KBM-7 (cell line): ENCODE measurements around the gene ITPKC.
A peak's percentile ranks its signal among the peaks of the same experiment; 100 is the strongest.

Source experiments
- DNase-seq: peaks from one replicate; pipeline ENCODE4 v3.0.0-alpha.2; 2015
- in situ Hi-C: fragments of 300-500 bp; cut with MboI; formaldehyde crosslinking; loops from 2 replicates; pipeline ENCODE4 v1.14.3; 2020; ENCODE audit warnings: low sequenced_read_pairs, low pct_unique_long_range_greater_than_20kb, mixed read lengths

ITPKC gene

DNA sequence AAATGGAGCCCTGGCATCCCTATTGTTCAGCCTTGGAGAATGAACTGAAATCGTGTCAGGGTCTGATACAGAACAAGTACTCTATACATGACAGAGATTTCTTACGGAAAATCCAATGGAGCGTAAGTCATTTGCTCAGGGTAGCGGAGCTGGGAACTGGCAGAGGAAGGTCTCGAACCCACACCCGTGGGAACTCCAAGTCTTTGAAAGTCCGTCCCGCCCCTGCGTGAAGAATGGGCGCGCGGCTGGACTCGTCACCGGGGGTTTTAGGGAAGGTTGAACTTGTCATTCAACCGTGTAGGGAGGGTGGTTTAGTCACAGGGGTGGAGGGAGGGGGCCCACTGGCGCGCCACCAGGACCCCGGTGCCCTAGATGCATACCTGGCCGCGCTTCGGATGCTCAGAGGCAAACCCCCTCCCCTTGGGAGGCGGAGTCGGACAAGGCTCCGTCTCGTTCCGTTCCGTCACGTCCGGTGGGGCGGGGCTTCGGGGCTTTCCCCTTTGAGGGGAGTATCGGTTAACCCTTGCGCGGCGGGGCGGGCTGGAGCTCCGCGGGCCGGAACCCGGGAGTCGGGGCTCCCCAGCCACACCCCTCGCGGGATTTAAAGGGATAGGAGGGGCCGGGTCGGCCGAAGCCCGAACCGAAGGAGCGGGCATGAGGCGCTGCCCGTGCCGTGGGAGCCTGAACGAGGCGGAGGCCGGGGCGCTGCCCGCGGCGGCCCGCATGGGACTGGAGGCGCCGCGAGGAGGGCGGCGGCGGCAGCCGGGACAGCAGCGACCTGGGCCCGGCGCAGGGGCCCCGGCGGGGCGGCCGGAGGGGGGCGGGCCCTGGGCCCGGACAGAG lies at the start of gene ITPKC, which contains the start of gene COQ8B:
Gene ITPKC, plus strand, starts transcription at position 631 of the 843 bp plus-strand sequence. Its CDS starts 24 bp downstream, at position 655.
Gene COQ8B, minus strand, starts transcription at position 405 of the 843 bp plus-strand sequence. CDS start 2,254 bp downstream, outside the sequence.
- DNase-seq: peak; percentile 95
- in situ Hi-C loops: no loop called here

DNA sequence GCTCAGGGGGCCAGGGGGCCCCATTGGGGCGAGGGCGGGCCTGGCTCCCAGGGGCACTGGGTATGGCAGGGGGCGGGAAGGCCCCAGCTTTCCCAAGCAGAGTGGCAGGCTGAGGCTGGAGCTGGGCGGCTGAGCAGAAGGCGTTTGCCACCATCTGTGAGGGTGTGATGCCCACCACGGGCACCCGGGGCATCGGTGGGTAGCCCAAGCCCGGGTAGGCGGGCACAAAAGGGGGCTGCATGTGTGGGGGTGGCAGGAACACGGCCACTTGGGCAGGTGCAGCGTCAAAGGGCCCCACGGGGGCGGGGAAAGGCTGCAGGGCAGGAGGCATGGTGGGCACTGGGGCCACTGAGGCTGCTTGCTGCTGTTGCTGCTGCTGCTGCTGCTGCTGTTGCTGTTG lies 49.3 kb upstream of the ITPKC start:
- DNase-seq: no peak
- in situ Hi-C loops: loop anchor here (25.0 kb wide), 1 partner anchor 245 kb away; no protein-coding TSS in a partner anchor

DNA sequence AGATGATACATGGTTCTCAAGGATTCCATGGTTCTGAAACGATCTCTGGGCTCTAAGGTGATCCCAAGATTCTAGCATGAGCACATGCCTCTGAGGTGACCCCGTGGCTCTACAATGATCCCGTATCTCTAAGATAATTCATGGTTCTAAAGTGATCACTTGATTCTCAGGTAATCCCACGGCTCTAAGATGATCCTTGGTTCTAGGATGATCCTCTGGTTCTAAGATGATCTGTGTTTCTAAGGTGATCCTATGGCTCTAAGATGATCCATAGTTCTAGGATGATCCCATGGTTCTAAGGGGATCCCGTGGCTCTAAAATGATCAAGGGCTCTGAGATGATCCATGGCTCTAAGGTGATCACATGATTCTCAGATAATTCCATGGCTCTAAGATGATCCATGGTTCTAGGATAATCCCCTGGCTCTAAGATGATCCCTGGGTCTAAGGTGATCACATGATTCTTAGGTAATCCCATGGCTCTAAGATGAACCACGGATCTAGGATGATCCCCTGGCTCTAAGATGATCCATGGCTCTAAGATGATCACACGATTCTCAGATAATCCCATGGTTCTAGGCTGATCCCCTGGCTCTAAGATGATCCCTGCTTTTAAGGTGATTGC lies 47.8 kb upstream of the ITPKC start:
- no peak for DNase-seq
- in situ Hi-C loops: loop anchor here (25.0 kb wide), 1 partner anchor 243 kb away; no protein-coding TSS in a partner anchor

DNA sequence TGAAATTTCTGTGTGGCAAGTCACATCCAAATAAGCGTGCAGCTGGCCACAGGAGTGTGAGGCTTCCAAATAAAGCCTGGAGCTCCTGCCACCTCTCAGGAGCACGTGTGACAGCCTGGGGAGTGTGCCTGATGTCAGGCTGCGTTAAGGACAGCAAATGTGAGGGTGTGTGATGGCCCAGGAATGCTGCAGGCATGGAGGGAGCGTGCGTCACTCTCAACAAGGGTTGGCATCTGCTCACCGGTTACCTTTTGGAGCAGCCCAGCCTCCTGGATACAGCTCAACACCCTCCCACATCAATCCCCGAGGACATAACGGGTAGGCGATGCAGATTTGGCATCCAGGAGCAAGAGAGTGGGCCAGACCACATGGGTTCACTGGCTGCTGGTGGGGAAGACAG lies 45.5 kb upstream of the ITPKC start:
- in situ Hi-C loops: loop anchor here (25.0 kb wide), 1 partner anchor 241 kb away; no protein-coding TSS in a partner anchor
- DNase-seq: no peak

DNA sequence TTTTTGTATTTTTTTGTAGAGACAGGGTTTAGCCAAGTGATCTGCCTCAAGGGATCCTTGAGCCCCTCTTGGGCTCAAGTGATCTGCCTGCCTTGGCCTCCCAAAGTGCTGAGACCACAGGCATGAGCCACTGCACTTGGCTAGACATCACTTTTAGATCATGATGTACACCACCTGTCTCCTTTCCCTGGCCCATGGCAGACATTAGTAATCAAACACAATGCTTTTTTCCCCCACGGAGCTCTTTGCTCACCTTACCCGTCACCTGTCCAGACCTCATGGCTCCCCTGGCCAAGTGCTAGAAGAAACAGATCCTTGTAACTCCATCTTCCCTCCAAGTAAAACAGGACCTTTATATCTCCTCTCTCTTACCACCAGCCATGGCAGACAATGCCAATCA lies 44.9 kb upstream of the ITPKC start:
- in situ Hi-C loops: loop anchor here (25.0 kb wide), 1 partner anchor 240 kb away; no protein-coding TSS in a partner anchor
- no peak for DNase-seq

DNA sequence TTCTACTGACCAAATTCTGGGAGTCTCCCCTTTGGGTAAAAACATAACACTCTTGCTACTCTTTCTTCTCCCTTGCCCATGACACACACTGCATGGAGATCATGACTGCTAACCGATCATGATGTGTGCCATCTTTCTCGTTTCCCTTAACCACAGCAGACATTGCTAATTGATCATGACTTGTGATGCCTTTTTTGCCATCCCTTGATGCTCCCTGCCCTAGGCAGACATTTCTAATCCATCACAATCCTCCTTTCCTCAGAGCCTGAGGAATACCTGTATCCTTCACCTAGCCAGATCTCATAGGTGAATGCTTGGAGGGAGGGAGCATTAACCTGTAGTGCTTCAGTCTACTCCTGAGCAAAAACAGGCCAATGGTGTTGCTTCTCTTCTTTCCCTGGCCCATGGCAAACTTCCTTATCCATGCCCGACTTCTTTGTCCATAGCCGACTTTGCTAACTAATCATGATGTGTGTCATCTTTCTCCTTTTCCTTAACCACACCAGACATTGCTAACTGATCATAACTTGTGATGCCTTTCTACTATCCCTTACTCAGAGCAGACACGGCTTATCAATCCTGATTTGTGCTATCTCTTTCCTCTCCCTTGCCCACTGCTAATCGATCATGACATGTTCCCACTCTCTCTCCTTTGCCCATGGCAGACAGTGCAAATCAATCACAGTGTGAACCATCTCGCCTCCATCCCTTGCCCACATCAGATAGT lies 44.2 kb upstream of the ITPKC start:
- in situ Hi-C loops: loop anchor here (25.0 kb wide), 1 partner anchor 240 kb away; no protein-coding TSS in a partner anchor
- no peak for DNase-seq

DNA sequence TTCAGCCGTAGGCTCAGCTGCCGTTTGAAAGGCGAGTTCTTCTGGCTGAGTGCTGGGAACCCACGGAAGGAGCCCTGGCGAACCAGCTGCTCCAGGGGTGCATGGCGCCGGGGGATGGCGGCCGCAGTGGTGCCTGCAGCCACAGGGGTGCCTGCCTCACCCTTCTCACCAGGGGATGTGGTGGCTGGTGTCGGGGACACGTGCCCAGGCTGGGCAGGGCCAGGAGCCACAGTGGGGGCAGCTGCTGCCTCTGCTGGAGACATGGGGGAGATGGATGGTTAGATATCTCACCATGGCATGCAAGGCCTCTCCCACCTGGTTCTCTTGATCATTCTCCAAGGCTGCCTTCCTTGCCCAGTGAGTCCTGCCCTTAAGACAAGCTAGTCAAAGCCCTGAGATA lies 43.5 kb upstream of the ITPKC start:
- in situ Hi-C loops: loop anchor here (25.0 kb wide), 1 partner anchor 239 kb away; no protein-coding TSS in a partner anchor
- DNase-seq: no peak

DNA sequence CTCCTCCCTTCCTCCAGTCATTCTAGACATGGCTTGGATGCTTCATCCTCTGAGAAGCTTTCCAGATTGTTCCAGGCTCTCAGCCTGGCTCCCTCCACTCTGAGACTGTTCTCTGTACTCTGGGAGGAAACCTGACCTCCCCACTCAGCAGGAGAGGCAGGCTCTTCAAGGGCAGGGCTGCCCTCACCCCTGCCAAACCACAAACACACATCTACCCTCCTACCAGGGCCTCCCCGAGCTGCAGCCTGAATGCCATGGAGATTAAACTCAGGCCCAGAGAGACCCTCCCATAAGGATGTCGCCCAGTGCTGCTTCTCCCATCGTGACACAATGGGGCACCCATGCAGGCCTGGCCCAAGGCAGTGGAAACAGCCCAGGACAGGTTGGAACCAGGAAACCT lies 42.6 kb upstream of the ITPKC start:
- in situ Hi-C loops: loop anchor here (25.0 kb wide), 1 partner anchor 238 kb away; no protein-coding TSS in a partner anchor
- no peak for DNase-seq

GRCh38 chr19:40677156-40677555 lies 39.8 kb upstream of the ITPKC start:
- in situ Hi-C loops: loop anchor here (25.0 kb wide), 1 partner anchor 460 kb away; no protein-coding TSS in a partner anchor
- DNase-seq: no peak

DNA sequence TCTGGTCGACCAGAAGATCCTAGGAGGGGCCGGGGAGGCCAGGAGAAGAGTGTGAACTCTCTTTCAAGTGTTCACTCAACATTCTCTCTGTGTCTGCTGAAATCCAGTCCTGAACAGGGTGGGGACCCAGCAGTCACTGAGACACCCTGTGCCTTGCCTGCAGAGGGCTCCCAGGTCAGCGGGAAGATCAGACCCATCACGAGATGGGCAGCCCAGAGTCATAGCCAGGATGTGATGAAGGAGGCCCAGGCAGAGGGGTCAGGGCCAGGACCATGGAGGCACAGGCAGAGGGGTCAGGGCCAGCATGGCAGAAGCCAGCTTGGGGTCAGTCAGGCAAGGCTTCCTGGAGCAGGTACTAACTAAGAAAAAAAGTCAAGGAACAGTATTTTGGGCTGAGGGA lies 35.9 kb upstream of the ITPKC start:
- DNase-seq: no peak
- in situ Hi-C loops: loop anchor here (25.0 kb wide), 1 partner anchor 456 kb away; no protein-coding TSS in a partner anchor

DNA sequence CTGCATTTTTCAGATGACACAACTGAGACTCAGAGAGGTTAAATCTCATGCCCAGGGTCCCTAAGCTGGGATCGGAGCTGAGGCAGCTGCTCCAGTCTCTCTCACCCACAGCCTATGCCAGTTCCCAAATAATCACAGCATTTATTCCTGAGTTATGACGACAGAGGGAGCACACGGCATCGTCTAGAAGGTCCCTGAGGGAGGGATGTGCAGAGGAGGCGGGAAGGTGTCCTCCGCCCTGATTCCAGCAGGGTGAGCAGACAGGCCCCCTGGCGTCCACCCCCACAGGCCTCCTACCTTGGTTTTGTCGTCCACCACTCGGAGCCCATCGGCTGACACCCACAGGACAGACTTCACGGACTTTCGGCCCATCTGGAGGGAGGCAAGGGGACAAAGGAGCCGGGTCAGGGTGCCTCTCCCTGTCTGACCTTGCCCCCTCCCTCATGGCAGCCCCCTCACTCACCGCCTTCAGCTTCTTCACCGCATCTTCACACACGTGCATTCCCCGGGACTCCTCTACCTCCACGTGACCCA lies 34.4 kb upstream of the ITPKC start:
- no peak for DNase-seq
- in situ Hi-C loops: loop anchor here (25.0 kb wide), 1 partner anchor 455 kb away; no protein-coding TSS in a partner anchor

DNA sequence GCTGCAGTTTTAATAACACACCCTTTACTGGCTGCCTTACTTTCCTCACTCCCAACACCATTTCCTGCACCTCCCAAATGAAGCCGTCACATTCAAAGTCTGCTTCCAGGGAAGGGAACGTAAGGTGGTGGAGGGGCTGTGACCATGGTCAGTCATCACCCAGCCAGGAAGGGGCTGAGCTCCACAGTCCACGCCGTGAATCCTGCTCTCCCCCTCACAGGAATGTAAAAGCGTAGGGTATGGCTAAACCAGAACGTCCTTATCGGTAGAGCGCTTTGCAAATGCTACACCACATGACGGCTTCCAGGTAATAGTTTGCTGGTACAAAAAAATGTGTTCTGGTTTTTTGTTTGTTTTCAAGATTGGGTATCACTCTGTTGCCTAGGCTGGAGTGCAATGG lies 33.5 kb upstream of the ITPKC start:
- in situ Hi-C loops: loop anchor here (25.0 kb wide), 1 partner anchor 454 kb away; no protein-coding TSS in a partner anchor
- no peak for DNase-seq

DNA sequence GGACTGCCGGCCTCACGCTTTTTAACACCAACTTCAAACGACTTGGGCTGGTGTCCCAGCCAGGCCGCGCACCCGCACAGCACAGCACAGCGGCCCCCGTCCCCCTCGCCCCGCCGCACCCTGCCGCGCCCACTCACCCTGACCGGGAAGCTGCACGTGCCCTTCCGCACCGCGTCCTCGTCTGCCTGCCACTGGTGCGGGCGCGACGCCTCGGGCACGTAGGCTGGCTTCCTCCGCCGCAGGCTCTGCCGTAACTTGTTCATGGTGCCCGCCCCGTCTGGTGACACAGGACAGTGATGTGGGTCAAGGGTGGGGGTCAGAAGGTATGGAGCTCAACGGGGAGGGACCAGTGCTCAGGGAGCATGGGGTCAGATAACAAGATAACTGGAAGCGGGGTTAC lies 32.6 kb upstream of the ITPKC start:
- in situ Hi-C loops: loop anchor here (25.0 kb wide), 1 partner anchor 453 kb away; no protein-coding TSS in a partner anchor
- no peak for DNase-seq

DNA sequence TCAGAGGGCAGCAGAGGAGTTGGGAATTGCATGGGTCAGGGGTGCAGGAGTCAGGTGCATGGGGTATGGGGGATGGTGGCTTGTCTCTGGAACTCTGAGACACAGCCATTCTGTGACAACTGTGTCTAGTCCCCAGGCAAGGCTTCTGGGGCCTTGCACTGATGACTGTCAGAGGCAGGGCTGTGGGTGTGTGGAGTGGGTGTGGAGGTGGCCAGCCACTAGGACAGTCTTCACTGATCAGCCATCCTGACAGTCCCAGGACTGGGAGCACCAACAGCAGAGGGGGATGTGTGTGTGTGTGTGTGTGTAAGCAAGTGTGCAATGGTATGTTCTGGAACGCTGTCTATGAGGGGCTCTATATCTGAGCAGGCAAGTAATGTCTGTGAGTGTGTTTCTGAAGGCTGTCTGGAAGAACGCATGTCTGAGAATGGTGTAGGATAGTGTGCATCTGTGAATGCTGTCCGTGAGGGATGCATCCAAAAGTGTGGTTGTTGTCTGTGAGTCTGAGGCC lies 31.8 kb upstream of the ITPKC start:
- in situ Hi-C loops: loop anchor here (25.0 kb wide), 1 partner anchor 452 kb away; no protein-coding TSS in a partner anchor
- DNase-seq: no peak

GRCh38 chr19:40685563-40685962 lies 31.3 kb upstream of the ITPKC start:
- in situ Hi-C loops: loop anchor here (25.0 kb wide), 1 partner anchor 452 kb away; no protein-coding TSS in a partner anchor
- DNase-seq: no peak

DNA sequence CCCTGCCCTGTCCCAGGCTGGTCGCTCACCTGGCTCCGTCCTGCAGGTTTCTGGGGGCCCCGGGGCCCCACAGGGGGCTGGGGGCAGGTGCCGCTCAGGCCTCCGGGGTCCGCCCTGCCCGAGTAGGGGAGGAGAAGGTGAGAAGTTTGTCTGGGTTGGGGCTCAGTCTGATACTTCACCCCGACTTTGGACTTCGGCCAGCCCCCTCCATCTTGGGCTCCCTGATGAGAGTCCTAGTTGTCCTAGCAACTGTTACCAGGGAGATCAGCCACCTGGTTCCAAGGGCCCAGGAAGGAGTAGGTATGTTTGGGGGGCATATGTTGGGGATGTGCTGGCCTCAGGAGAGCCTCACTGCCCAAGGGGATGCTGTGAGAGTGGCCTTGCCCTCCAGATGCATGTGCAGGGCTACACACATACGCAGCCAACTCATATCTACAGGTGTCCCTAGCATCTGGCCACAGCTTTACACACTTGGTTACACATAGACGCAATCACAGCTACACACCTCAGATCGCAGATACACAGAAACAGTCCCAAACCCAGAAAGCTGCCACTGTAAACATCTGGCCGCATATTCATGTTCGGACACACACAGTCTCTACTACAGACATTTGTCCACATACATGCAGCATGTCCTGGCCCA lies 29.9 kb upstream of the ITPKC start:
- in situ Hi-C loops: loop anchor here (25.0 kb wide), 1 partner anchor 450 kb away; no protein-coding TSS in a partner anchor
- DNase-seq: no peak

GRCh38 chr19:40687525-40688016 lies 29.3 kb upstream of the ITPKC start:
- in situ Hi-C loops: loop anchor here (25.0 kb wide), 1 partner anchor 450 kb away; no protein-coding TSS in a partner anchor
- no peak for DNase-seq

DNA sequence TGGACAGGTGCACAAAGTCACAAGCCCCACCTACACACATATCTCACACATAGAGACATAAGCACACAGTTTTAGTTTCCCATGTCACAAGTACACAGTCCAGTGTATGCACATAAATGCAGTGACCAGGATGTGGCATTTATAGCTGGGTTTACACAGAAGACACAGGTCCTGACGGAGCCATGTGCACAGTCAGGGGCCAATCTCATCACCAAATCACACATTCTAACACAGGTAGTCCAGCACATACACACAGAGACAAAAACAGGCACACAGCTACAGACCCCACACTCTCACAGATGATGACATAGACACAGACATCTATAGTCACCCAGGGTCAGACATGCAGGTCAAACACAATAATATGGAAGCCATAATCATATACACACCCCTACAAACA lies 28.6 kb upstream of the ITPKC start:
- no peak for DNase-seq
- in situ Hi-C loops: loop anchor here (25.0 kb wide), 1 partner anchor 449 kb away; no protein-coding TSS in a partner anchor
